OCI-M2 (cell line): ENCODE data around the gene ADK.
"Not testable (repeated sequence)": the region's sequence is repeated elsewhere in the genome, so short reads cannot be mapped to it uniquely, and the experiment has no call there.

Source experiments
- DNase-seq: peaks from one replicate; lab custom pipeline; 2025; ENCODE audit not compliant: unreplicated experiment; lab: John Stamatoyannopoulos, UW

The ADK gene

DNA sequence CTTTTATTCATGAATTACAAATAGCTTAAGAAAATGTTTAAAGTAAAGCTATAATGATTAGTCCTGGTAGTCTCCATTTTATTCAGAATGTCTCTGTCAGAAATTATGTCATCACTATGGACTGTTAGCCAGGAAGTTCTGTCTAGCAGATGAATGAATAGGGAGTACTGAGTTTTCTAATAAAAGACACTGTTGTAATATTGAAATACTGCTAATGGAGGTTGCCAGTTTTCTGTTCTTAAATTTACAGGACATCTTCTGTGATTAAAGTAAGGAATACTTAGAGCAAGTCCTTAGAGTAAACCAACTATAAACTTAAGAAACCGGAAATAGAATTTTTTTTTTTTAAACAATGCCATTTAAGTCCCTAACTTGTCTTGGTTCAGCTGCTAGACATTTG, 309.8 kb downstream of the ADK start:
- DNase-seq, result no peak

DNA sequence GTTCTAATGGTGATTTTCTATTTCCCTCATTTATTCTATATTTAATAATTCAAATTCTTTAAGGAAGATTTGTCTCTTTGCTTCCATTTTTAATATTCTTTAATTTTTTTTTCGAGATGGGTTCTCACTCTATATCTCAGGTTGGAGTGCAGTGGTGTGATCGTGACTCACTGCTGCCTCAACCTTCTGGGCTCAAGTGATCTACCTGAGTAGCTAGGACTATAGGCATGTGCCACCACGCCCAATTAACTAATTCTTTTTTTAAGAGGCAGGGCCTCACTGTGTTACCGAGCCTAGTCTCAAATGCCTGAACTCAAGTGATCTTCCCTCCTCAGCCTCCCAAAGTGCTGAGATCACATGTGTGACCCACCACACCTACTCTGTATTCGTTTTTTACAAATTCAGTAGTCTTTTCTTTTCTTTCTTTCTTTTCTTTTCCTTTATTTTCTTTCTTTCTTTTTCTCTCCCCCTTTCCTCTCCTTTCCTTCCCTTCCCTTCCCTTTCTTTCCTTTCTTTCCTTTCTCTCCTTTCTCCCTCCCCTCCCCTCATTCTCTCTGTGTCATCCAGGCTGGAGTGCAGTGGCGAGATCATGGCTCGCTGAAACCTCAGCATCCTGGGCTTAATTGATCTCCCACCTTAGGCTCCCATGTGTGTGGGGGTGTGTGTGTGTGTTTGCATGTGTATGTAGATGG, 323.1 kb downstream of the ADK start:
- no peak for DNase-seq

DNA sequence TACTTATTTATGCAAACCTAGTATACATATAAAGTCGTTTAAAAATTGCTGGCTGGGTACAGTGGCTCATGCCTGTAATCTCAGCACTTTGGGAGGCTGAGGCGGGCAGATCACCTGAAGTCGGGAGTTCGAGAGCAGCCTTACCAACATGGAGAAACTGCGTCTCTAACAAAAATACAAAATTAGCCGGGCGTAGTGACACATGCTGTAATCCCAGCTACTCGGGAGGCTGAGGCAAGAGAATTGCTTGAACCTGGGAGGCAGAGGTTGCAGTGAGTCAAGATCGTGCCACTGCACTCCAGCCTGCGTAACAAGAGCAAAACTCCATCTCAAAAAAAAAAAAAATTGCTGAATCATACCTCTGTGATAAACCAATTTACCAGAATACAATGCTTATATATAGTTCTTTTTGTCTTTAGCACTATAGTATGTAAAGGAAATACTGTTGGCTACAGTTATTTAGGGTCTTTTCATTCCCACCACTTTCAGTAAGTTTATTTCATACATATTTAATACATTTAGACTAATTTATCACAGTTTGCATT, 325.2 kb downstream of the ADK start:
- not testable (repeated sequence) for DNase-seq

DNA sequence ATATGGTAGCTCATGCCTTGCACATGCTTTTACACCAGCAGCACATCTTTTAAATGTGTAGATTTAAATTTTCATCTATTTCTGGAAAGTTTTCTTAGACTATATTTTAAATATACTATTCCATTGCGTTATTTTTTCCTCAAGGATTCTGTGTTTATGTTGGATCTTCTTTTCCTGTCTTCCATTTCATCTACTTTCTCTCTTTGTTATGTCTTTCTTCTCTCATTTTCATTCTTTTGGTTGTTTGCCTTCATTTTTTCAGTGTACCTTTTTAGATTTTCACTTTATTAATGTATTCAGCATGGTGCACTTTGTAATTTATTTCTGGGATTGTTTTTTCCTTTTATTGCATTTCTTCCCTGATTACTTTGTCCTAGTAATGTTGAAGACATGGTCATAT, 329.8 kb downstream of the ADK start:
- no peak for DNase-seq

DNA sequence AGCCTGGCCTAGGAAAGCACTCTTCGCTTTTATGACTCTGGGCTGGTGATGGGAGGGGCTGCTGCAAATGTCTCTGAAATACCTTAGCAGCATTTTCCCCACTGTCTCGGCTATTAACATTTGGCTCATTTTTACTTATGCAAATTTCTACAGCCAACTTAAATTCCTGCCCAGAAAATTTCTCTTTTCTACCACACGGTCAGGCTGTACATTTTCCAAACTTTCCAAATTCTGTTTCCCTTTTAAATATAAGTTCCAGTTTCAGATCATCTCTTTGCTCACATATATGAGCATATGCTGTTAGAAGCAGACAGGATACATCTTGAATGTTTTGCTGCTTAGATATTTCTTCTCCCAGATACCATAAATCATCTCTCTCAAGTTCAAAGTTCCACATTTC, 332.3 kb downstream of the ADK start:
- DNase-seq, result no peak

DNA sequence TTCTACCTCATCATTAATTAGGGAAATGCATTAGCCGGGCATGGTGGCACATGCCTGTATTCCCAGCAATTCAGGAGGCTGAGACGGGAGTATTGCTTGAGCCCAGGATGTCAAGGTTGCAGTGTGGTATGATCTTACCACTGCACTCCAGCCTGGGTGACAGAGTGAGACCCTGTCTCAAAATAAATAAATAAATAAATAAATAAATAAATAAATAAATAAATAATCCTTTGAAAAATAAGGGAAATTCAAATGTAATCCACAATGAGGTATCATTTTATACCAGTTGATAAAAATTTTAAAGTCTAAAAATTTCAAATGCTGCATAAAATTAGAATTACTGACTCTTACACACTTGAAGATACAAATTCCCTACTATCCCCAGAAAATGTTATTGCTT, 334.3 kb downstream of the ADK start:
- no peak for DNase-seq

- no peak for DNase-seq
Observed at GRCh38 chr10:74486659-74487058, 335.6 kb downstream of the ADK start.

DNA sequence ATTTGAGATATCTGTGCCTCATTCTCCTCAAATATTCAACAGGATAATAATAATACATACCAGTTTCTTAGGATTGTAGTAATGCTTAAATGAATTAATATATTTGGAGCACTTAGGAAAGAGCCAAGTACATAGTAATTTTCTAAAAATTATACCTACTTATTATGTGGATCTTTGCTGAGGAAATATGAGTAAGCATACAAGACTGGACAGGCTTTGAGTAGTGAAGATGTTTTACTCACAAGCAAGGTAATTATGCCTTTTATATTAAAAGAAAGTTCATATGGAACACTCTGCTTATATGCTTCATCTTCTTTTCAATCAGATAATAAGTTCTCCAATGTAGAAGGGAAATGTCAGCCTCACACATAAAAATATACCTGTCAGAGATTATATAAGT, 337.9 kb downstream of the ADK start:
- no peak for DNase-seq

DNA sequence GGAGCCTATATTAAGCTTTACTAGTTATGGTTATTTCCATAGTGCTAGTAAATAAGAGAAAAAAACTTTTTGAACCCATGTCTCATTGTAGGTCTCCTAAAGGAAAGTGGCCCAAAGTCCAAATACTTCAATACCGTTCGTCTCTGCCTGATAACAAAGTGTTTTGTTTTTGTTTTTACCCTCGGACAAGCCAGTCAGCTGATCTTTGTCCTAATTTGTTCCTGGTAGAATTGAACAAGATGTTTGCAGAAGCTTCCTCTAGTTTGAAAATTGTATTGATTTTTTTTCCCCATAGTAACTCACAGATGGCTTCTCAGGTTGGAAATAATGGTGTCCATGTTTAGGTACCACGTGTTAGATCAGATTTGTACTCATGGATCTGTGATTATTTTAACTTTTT, 339.5 kb downstream of the ADK start:
- no peak for DNase-seq

- no peak for DNase-seq
Observed at GRCh38 chr10:74491014-74491413, 340.0 kb downstream of the ADK start.

DNA sequence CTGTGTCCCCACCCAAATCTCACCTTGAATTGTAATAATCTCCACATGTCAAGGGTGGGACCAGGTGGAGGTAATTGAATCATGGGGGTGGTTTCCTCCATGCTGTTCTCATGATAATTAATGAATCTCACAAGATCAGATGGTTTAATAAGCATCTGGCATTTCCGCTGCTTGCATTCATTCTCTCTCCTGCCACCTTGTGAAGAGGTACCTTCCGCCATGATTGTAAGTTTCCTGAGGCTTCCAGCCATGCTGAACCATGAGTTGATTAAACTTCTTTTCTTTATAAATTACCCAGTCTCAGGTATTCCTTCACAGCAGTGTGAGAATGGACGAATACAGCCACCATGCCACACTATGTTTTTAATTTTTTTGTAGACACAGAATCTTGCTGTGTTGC, 345.3 kb downstream of the ADK start:
- DNase-seq, result not testable (repeated sequence)

- not testable (repeated sequence) for DNase-seq
Observed at GRCh38 chr10:74498664-74499063, 347.6 kb downstream of the ADK start.

DNA sequence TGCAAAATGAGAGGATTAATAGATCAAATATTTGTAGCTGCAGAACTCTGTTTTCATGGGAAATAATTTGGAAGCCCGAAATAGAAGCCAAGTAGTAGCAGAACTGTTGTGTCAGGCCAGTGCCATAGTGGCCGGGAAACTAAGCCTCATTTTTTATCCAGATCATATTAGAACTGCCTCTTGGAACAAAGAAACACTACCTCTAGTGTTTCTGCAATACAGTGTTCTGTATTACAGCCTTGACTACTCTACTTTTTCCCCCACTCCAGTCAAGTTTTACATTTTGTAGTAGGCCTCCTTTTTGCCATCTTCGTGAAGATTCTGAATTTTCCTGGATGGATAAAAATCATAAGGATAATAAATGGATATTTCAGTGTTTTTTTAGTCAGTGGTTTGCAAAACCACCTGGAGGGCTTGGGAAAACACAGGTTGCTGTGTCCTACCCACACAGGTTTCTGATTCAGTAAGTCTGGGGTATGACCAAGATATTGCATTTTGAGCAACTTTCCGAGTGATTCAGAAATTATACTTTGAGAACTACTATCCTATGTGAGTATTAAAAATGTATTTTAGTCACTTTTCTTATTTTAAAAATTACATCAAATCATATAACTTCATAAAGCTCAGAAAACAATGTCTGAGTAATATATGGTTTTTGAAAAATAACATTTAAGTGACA, 349.1 kb downstream of the ADK start:
- DNase-seq, result no peak

- no peak for DNase-seq
Observed at GRCh38 chr10:74500816-74501215, 349.8 kb downstream of the ADK start.

DNA sequence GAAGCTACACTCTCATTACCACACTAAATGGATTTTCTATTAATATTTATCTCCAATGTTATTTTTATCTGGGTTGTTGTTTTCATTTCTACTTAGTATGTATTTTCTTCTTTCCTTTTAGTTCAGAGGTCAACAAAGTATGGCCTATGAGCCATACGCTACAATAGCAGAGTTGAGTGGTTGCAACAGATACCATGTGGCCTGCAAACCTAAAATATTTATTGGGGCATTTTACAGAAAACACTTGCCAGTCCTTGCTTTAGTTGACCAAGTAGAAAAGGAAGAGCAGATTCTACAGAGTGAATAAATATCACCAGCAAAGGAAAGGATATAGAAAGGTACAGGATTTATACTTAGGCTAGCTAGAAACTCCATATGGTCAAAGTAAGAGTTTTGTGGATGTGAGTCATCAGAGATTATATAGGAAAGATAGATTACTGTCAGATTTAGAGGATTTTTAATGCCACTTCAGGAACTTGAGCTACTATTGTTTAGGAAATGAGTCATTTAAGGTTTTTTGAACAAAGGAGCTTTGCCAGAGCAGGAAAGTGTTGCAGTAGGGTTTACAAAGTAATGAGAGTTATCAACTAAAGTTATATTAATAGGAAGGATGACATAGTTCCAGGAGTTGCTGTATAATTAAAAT, 352.1 kb downstream of the ADK start:
- no peak for DNase-seq

DNA sequence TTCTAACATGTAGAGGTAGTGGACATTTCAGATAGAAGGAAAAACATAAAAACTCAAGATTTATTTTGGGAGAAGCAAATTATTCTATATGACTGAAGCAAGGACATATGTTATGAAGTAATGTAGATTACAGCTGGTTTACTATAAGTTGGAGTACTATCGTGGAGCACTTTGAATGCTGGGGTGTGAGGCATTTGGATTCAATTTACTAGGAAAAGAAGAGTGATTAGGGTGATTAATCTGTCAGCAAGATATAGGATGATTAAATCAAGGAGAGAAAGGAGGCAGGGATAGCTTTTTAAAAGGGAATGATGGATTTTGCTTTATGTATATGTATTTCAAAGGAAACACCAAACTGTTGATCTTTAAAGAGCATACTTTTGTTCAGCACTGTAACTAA, 356.9 kb downstream of the ADK start:
- DNase-seq, result no peak

- no peak for DNase-seq
Observed at GRCh38 chr10:74510594-74510993, 359.6 kb downstream of the ADK start.

- DNase-seq, result no peak
Observed at GRCh38 chr10:74511051-74511450, 360.0 kb downstream of the ADK start.

GRCh38 chr10:74514322-74514721, 363.3 kb downstream of the ADK start:
- no peak for DNase-seq

- DNase-seq, result no peak
Observed at GRCh38 chr10:74518061-74518460, 367.0 kb downstream of the ADK start.

GRCh38 chr10:74521526-74521925, 370.5 kb downstream of the ADK start:
- no peak for DNase-seq

DNA sequence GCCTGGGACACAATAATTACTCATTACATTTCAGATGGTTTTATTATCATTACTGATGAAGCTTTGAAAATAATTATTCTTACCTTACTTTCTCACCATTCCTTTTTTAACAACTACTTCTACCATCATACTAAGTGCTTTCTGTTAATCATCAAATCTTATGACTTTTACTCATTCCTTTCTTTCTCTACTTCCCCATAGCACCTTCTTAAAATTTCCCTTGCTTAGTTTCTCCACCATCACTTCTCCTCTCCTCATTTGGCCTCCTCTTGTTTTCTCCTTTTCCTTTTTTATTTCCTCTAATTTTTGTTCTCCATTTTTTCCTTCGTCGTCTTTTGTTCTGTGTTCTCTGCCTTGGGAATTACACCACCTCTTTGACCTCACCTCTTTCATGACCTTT, 372.2 kb downstream of the ADK start:
- no peak for DNase-seq
